PFSK-1 (cell line): ENCODE measurements around the gene CCDC196.

Experiments
- POLR2AphosphoS5 ChIP-seq: IDR thresholded peaks from 2 replicates; pipeline ENCODE4 v1.6.1; 2012; ENCODE audit warnings: low read depth, mild to moderate bottlenecking, control low read depth, low read length, moderate library complexity
- TF ChIP-seq, protein P1 (sequence below), 2 experiments: IDR thresholded peaks; 2 replicates each; pipeline versions ENCODE4 v1.6.1 to v1.8.0; 2011 to 2012; ENCODE audit warnings: low read depth in 2 of 2, low read length in 2 of 2, control low read depth in 1 of 2, inconsistent platforms in 1 of 2, mild to moderate bottlenecking in 1 of 2, moderate library complexity in 1 of 2; ENCODE audit not compliant: insufficient read depth in 1 of 2

DNA sequence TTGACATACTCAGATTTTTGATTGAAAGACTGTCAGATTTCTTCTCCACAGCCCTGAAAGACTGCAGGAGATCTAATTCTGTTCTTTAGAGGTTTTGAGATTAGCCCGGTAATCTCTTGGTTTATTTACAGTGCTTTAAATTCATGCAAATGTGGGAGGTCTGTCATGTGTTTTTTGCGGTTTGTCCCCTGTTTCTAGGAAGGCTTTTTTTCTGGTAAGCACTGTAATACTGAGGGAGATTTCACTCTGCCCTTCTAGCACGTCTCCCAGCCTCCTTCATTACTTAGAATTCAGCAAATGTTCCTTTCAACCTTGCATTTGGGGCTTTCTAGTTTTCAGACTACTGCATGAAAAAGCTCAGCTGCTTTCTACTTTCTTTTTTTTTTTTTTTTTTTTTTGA lies 52.9 kb downstream of the CCDC196 start:
- TF ChIP-seq POLR2AphosphoS5, result no peak
- TF ChIP-seq, protein P1, sequence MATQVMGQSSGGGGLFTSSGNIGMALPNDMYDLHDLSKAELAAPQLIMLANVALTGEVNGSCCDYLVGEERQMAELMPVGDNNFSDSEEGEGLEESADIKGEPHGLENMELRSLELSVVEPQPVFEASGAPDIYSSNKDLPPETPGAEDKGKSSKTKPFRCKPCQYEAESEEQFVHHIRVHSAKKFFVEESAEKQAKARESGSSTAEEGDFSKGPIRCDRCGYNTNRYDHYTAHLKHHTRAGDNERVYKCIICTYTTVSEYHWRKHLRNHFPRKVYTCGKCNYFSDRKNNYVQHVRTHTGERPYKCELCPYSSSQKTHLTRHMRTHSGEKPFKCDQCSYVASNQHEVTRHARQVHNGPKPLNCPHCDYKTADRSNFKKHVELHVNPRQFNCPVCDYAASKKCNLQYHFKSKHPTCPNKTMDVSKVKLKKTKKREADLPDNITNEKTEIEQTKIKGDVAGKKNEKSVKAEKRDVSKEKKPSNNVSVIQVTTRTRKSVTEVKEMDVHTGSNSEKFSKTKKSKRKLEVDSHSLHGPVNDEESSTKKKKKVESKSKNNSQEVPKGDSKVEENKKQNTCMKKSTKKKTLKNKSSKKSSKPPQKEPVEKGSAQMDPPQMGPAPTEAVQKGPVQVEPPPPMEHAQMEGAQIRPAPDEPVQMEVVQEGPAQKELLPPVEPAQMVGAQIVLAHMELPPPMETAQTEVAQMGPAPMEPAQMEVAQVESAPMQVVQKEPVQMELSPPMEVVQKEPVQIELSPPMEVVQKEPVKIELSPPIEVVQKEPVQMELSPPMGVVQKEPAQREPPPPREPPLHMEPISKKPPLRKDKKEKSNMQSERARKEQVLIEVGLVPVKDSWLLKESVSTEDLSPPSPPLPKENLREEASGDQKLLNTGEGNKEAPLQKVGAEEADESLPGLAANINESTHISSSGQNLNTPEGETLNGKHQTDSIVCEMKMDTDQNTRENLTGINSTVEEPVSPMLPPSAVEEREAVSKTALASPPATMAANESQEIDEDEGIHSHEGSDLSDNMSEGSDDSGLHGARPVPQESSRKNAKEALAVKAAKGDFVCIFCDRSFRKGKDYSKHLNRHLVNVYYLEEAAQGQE (IDR thresholded peaks at IDR 0.05; ENCODE audit: insufficient read depth in 1 of 2, low read depth in 2 of 2, low read length in 2 of 2), result no peak
